ENCODE data around the gene RAB38. TPM values are rescaled to one million over a fixed set of nuclear protein-coding genes. Genes with fewer than 3 reads are reported as not detected.

RAB38 gene
- 6.3 and 7.3 TPM in 2 replicates for total RNA-seq (2022)
- percentile 59 among the genes with signal in this experiment for Bru-seq, nascent RNA
- BruChase-seq, experiment 1, labeled RNA remaining after a 6-hour chase = percentile 49 among the genes with signal in this experiment
- BruChase-seq, experiment 2, labeled RNA remaining after a 2-hour chase = percentile 55 among the genes with signal in this experiment
- long read RNA-seq, transcript RAB38-201 (3 exons, 1,465 nt) = major isoform, 11 of 13 reads
- long read RNA-seq, partial matches to known transcripts = 0 of 13 reads
- long read RNA-seq, other reads (novel, unspliced or antisense) = 1 of 13 reads

- intact Hi-C loops (cut with micrococcal nuclease; ENCODE audit: unreplicated experiment) = loop anchor here (1.0 kb wide), 1 partner anchor 71 kb away; no protein-coding TSS in a partner anchor
- CTCF ChIA-PET = interaction anchor here (0.9 kb wide), 1 partner anchor 72 kb away, joined by 4 read pairs; no protein-coding TSS in a partner anchor
- peak within 1 kb of the TSS; percentile 60 for H3K27ac Mint-ChIP-seq (ENCODE audit: unreplicated experiment)
These were observed at the start of gene RAB38 for GRCh38 chr11:88174709-88175568. Gene RAB38 (minus strand): TSS chr11:88175443. CDS start chr11:88175384, 59 bp downstream.

GRCh38 chr11:88213406-88213805 is 38.2 kb upstream of the RAB38 start:
- intact Hi-C loops (cut with micrococcal nuclease; ENCODE audit: unreplicated experiment) = no loop called here
- H3K27me3 Mint-ChIP-seq (ENCODE audit: unreplicated experiment) = no peaks in the 10 kb centered on the region
- DNase-seq = no peak
- no TSS peak for BruUV-seq (replicated peaks)
- no peak overlapping the region for H3K27ac Mint-ChIP-seq (ENCODE audit: unreplicated experiment)
- CTCF ChIA-PET = no interaction called here
- peaks cover 3% of the 10 kb centered on the region for H3K9me3 Mint-ChIP-seq (ENCODE audit: low read depth, unreplicated experiment)
- no peak overlapping the region for H3K4me3 Mint-ChIP-seq (ENCODE audit: low read depth, unreplicated experiment)
- no peak for TF ChIP-seq CTCF (IDR thresholded peaks at IDR 0.05; ENCODE audit: unreplicated experiment)
- H3K4me1 Mint-ChIP-seq (ENCODE audit: low read depth, unreplicated experiment) = peaks cover 9% of the 10 kb centered on the region
- H3K36me3 Mint-ChIP-seq (ENCODE audit: insufficient read depth, unreplicated experiment) = no peaks in the 10 kb centered on the region

More at GRCh38 chr11:88174709-88175568, at the start of gene RAB38:
- H3K4me3 Mint-ChIP-seq (ENCODE audit: low read depth, unreplicated experiment) = peak within 1 kb of the TSS; percentile 80
- H3K4me1 Mint-ChIP-seq (ENCODE audit: low read depth, unreplicated experiment) = peaks cover 13% of the 10 kb centered on the region
- no peaks in the 10 kb centered on the region for H3K9me3 Mint-ChIP-seq (ENCODE audit: low read depth, unreplicated experiment)
- H3K27me3 Mint-ChIP-seq (ENCODE audit: unreplicated experiment) = no peaks in the 10 kb centered on the region
- no peak for TF ChIP-seq CTCF (IDR thresholded peaks at IDR 0.05; ENCODE audit: unreplicated experiment)
- DNase-seq = peak; percentile 69
- H3K36me3 Mint-ChIP-seq (ENCODE audit: insufficient read depth, unreplicated experiment) = peaks cover 14% of the 10 kb centered on the region
- BruUV-seq (replicated peaks) = no TSS peak

GRCh38 chr11:88212300-88212699 is 37.1 kb upstream of the RAB38 start:
- no peak for TF ChIP-seq CTCF (IDR thresholded peaks at IDR 0.05; ENCODE audit: unreplicated experiment)
- Mint-ChIP-seq H3K4me3 (ENCODE audit: low read depth, unreplicated experiment) (no peak overlapping the region), H3K36me3 (ENCODE audit: insufficient read depth, unreplicated experiment) (no peaks in the 10 kb centered on the region), H3K27me3 (ENCODE audit: unreplicated experiment) (no peaks in the 10 kb centered on the region), H3K27ac (ENCODE audit: unreplicated experiment) (no peak overlapping the region), H3K4me1 (ENCODE audit: low read depth, unreplicated experiment) (peaks cover 9% of the 10 kb centered on the region), H3K9me3 (ENCODE audit: low read depth, unreplicated experiment) (peaks cover 3% of the 10 kb centered on the region)
- no TSS peak for BruUV-seq (replicated peaks)
- CTCF ChIA-PET = no interaction called here
- intact Hi-C loops (cut with micrococcal nuclease; ENCODE audit: unreplicated experiment) = no loop called here
- DNase-seq = no peak

- H3K36me3 Mint-ChIP-seq (ENCODE audit: insufficient read depth, unreplicated experiment) = no peaks in the 10 kb centered on the region
- no peaks in the 10 kb centered on the region for H3K27me3 Mint-ChIP-seq (ENCODE audit: unreplicated experiment)
- H3K4me3 Mint-ChIP-seq (ENCODE audit: low read depth, unreplicated experiment) = no peak overlapping the region
- no peak overlapping the region for H3K27ac Mint-ChIP-seq (ENCODE audit: unreplicated experiment)
- H3K9me3 Mint-ChIP-seq (ENCODE audit: low read depth, unreplicated experiment) = peaks cover 3% of the 10 kb centered on the region
- peaks cover 9% of the 10 kb centered on the region for H3K4me1 Mint-ChIP-seq (ENCODE audit: low read depth, unreplicated experiment)
- CTCF ChIA-PET = no interaction called here
- intact Hi-C loops (cut with micrococcal nuclease; ENCODE audit: unreplicated experiment) = no loop called here
- TF ChIP-seq CTCF (IDR thresholded peaks at IDR 0.05; ENCODE audit: unreplicated experiment) = no peak
- BruUV-seq (replicated peaks) = no TSS peak
- DNase-seq = no peak
These were observed 33.5 kb upstream of the RAB38 start for GRCh38 chr11:88208745-88209144.

All from Calu3 (cell line).